ENCODE measurements around the gene PET117.
"Not testable (repeated sequence)": the region's sequence is repeated elsewhere in the genome, so short reads cannot be mapped to it uniquely, and the experiment has no call there.

The PET117 gene, protein sequence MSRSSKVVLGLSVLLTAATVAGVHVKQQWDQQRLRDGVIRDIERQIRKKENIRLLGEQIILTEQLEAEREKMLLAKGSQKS

DNA sequence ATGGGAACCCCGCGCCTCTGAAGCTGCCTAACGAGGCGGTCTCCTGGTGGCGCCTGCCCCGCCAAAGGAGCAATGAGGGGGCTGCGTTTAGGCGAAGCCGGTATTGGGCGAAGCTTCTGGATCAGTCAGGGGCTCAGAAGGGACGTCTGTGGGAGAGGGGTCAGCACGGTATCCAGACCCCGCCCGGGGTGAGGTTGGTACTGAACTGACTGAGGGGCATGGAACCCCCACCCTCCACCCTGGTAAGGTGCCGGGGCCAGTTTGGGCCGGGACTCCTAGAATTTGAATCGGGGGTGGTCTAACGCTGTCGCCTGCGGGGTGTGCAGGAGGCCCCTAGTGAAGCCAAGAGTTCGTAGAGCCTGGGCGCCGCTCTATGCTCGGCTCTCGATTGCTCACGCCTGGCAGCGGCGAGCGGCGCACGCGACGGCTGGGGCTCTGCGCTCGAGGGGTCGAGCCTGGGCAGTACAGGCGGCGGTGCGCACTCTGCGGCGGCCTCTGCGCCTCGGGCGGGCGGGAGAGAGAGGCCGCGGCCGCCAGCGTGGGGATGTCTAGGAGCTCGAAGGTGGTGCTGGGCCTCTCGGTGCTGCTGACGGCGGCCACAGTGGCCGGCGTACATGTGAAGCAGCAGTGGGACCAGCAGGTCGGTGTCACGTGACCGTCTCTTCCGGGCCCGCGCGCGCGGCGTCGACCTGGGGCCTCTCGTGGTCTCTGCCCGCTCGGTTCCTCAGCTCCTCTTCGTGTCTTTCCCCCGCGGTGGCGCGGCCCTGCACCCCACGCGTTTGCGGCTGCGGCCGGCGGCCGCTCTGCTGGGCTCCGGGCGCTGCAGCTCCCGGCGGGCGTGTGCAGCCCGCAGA is at the start of gene PET117, which contains the start of gene KAT14:
Gene PET117, plus strand, starts transcription at position 452 of the 854 bp plus-strand sequence. Its CDS starts 93 bp downstream, at position 545.
Gene KAT14, plus strand, starts transcription at position 452 of the 854 bp plus-strand sequence. CDS start 4,798 bp downstream, outside the sequence.
- FAIRE-seq, result no peak

DNA sequence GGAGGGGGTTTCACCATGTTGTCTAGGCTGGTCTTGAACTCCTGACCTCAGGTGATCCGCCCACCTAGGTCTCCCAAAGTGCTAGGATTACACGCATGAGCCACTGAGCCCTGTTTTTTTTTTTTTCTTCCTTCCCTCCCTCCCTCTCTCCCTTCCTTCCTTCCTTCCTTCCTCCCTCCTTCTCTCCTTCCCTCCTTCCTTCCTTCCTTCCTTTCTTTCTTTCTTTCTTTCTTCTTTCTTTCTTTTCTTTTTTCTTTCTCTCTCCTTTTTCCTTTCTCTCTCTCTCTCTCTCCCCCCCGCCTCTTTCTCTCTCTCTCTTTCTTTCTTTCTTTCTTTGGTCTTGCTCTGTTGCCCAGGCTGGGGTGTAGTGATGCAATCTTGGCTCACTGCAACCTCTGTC is 49.4 kb upstream of the PET117 start:
- not testable (repeated sequence) for FAIRE-seq

DNA sequence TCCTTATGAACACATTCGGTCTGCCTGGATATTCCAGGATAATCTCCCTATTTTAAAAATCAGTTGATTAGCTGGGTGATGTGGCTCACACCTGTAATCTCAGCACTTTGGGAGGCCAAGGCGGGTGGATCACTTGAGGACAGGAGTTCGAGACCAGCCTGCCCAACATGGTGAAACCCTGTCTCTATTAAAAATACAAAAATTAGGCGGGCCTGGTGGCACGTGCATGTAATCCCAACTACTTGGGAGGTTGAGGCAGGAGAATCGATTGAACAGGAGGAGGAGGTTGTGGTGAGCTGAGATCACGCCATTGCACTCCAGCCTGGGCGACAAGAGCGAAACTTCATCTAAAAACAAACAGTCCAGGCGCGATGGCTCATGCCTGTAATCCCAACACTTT is 48.8 kb upstream of the PET117 start:
- FAIRE-seq, result not testable (repeated sequence)

DNA sequence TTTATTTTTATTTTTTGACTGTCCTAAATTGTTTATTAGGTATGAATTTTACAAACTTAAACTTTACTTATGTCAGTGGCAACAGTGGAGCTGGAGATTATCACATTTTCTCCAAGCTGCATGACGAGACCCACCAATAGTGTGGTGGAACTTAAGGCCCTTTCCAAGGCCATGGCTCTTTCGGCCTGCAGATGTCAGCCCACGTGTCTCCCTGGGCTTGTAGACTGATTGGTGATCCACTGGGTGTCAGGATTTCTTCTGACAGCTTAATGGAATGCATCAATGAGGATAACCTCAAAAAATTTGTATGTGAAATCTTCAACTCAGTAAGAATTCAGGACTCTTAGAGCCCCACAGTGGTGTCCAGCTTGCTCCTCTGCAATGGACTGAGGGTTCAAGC is 47.6 kb upstream of the PET117 start:
- FAIRE-seq, result no peak

DNA sequence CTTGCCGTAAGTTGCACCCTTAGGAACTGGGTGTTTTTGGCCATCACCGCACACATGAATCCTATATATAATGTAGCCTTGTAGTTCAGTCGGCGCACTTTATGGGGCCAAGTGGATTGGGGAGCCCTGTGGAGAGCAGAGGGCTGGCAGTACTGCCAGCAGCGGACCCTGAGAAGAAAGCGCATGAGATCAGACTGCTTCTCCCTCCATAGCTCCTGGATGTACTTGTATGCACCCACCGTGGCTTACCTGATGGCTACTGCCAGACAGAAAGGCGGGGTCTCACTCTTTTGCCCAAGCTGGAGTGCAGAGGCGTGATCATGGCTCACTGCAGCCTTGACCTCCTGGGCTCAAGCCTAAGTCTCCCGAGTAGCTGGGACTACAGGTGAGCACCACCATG is 47.2 kb upstream of the PET117 start:
- no peak for FAIRE-seq

DNA sequence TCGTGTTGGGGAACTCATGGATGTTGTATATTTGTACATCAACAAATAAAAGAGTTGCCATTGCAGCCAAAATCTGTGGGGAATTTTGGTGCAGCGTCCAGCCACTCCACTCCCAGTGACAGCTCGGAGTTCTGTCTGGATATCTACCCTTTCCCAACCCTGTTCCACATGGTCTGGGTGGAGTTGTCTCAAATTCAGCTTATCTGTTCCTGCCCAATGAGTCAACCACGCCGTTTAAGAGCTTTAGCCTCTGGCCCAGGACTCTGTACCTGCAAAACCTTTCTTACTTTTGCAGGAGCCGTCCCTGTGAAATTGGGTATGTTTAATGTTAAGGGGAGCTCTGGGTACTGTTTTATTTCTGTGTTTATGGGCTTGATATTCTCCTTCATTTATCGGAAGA is 46.0 kb upstream of the PET117 start:
- no peak for FAIRE-seq

DNA sequence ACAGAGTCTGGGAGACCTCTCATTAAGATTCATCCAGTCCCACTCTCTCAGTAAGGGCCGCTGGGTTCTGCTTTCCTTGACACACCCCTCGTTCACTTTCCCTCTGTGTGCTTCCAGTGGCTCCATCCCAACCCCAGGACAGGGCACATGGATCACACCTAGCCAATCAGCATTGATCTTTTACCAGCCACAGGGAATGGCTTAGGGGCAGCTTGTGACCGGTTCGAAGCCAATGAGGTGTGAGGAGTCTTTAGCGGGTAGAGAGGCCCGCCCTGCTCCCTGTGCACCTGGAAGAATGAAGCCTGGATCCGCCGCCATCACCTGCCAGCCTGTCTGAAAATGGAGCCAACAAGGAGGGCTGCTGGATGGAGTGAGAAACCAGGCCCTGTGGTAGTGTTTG is 44.8 kb upstream of the PET117 start:
- no peak for FAIRE-seq

DNA sequence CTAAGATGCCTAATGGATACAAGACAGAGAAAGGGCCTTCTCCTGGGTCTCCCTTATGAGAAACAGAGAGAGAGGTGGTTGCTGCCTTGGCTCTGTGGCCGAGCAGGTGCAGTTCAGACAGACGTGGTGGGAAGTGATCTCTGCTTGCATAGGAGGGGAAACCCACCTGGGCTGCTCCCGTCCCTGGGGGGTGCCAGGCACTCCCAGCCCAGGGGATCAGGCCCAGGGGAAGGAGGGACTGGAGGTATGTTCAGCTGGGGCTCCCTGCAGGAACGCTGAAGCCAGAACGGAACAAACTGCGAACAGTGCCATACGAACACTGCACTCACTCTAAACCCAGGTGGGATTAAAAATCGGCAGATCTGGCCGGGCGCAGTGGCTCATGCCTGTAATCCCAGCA is 44.3 kb upstream of the PET117 start:
- no peak for FAIRE-seq

DNA sequence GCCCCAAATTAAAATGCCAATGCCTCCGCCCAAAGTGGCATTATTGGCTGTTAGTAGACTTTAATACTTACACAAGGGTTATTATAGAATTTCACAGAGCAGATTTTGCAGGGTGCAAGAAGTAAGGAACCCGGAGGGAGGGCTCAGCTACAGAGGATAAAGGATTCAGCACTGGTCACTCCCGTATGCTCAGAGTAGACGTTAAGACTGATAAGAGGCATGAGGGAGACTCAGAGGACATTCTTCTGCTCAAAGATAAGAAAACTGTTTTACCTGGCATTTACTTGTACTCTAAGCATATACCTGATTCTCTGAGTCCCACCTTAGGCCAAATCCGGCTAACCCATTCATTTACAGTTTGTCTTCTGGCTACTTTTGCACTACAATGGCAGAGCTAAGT is 43.5 kb upstream of the PET117 start:
- FAIRE-seq, result no peak

DNA sequence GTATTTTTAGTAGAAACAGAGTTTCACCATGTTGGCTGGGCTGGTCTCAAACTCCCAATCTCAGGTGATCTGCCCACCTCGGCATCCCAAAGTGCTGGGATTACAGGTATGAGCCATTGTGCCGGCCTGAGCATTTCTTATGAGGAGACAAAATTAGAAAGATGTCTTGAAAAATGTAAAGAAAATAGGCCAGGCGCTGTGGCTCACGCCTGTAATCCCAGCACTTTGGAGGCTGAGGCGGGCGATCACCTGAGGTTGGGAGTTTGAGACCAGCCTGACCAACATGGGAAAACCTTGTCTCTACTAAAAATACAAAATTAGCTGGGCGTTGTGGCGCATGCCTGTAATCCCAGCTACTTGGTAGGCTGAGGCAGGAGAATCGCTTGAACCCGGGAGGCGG is 37.1 kb upstream of the PET117 start:
- FAIRE-seq, result not testable (repeated sequence)

DNA sequence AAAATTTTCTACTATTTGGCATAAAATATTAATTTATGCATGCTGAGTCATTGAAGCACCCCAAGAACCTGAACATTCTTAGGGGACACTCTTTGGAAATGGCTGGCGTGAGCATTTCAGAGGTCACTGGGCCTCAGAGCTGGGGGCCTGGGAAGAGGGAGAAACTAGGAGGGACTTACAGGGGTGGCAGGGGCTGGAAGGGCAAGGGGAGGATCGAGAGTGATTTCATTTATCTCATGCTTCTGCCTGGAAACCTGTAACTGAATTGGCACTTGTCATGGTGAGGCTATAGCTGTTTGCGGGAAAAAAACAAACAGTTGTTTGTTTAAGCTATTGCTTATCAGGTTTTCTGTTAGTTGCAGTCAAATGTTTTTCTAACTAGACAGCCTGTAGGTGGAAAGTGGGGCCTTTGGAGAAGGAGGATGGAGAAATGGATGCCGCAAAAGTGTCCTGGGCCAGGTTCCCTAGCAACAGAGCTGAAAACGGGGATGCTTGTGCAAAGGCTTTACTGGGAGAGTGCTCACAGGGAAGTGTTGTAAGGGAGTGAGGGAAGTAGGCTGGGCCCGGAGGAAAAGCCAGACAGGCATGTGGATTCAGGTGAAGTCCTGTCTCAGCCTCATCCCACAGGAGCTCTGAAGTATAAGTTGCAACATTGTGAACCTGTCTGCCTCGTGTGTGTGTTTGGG is 36.4 kb upstream of the PET117 start:
- FAIRE-seq, result no peak

DNA sequence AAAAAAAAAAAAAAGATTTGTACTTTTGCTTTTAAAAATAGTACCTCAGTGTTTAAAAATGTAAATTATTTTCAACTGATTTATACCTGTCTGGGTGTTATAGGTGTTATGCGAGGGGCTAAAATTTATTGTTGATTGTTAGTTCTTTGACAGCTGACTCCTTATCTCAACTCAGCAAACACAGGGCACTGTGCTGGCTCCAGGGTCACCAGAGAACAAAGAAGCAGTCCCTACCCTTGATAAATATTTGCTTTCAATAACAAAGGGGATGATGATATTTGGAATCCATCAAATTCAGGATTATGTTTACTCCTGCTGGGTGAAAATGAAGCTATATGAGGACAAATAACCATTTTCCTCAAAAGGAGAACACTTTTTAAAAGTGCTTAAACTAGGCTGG is 34.2 kb upstream of the PET117 start:
- no peak for FAIRE-seq

DNA sequence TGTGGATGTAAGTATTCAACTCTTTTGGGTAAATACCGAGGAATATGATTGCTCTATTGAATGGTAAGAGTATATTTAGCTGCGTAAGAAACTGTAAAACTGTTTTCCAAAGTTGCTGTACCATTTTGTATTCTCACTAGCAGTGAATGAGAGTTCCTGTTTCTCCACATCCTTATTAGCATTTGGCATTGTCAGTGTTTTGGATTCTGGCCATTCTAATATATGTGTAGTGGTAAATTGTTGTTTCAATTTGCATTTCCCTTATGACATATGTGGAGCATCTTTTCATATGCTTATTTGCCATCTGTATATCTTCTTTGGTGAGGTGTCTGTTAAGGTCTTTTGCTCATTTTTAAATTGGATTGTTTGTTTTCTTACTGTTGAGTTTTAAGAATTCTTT is 29.3 kb upstream of the PET117 start:
- no peak for FAIRE-seq

DNA sequence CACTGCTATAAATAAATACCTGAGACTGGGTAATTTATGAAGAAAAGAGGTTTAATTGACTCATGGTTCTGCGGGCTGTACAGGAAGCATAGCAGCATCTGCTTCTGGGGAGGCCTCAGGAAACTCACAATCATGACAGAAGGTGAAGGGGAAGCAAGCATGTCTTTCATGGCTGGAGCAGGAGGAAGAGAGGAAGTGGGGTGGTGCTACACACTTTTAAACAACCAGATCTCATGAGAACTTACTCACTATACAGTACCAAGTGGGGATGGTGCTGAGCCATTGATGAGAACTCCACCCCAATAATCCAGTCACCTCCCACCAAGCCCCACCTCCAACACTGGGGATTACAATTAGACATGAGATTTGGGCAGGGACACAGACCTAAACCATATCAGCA is 9.1 kb upstream of the PET117 start:
- FAIRE-seq, result not testable (repeated sequence)

DNA sequence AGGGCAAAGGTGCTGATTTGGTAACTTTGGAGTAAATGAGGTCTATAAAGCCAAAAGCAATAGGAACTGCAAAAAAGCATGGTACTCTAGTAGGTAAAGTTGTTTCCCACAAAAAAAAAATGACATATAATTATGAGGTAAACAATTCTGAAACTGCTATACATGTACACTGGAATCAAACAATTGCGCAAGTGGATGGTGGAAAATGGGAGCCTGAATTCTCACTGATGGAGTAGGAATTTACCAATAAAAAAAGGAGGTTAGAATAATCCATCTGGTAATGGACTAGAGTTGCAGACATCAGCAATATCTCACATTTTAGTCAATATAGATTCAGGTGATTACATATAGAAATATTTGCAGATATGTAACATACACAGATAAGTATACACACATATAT is 5.0 kb upstream of the PET117 start:
- no peak for FAIRE-seq

DNA sequence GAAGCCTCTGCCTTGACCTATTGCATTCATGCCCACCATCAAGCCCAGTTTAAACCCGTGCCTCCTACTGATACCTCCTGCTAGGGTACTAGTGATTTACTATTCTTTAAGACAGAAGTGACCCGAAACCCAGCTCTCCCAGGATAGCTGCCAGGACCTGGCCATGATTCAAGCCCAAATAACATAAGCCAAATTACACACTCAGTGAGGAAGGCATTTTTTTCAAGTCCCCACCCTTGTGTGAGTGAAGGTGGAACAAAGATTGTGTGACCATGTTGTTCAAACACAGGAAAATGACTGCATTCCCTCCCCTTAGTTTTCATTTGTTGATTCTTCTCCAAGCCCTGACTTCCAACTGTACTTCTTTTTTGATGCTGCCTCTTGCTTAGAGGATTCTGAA is 3.7 kb upstream of the PET117 start:
- no peak for FAIRE-seq

DNA sequence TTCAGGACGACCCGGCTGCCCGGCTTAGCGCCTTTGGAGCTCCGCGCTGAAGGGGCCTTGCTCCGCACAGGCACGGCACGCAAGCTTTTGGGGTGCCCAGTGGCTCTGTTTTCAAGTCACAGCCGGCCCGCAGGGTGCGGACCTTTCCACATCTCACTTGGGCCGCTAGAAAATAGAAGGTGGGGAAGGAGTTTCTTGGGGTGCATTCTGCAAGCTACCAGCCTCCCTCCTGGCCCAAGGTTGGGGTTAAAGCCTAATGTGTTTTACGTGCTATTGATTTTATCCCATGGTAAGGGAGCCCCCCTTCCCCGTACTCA is 561 bp downstream of the PET117 start:
- FAIRE-seq, result no peak

DNA sequence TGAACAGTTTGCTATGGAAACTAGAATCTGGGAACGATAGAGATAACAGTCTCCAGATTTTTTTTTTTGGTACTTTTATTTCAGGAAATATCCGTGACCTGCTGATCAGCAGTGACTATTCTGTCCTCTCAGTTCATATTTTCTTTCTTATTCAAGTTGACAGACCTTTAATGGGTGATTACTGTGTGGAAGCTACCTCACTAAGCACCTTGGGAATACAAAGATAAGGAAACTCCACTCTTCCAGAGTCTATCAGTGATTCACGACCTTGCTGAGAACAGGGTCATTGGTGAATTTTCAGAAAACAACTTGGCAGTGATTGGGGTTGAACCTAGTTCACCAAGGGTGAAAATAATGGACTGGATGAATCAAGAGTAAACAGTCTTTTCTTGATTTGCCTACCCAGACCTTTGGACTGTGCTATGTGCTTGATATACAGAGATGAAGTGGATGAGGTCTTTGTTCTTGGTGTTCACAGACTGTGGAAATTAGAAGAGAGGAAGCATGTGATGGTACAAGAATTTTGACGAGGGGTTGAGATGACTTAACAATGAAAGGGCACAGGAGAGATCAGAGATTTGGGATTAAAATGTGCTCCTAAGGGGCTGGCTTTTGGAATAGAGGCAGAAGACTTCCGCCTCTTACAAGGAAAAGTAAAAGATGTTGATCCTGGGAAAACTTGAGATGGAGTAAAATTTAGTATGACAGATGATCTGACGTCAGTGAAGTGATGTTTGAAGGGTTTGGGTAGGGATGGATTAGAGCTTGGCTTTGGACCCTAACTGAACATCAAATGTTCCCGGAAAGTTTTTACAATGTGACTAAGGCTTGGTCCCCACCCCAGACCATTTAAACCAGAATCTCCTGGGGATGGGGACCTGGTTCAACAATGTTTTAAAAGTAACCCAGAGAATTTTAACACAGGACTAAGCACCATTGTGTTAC is 1.2 kb downstream of the PET117 start:
- FAIRE-seq, result no peak

DNA sequence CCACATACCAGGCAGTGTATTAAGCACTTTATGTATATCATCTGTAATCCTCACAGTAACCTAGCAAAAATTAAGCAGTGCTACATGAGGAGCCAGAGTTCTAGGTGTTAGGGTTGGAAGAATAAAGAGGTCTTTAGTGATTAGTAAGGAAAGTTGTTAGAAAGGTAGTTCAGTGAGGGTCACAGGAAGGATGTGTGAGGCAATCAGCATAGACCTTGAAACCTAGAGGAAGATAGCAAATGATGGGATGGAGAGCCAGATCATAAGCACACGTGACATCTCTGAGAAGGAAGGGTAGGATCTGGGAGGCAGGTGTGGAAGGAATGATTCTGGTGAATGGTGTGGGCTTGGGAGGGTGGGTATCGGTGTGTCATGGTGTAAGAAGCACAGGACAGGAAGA is 2.2 kb downstream of the PET117 start:
- no peak for FAIRE-seq

DNA sequence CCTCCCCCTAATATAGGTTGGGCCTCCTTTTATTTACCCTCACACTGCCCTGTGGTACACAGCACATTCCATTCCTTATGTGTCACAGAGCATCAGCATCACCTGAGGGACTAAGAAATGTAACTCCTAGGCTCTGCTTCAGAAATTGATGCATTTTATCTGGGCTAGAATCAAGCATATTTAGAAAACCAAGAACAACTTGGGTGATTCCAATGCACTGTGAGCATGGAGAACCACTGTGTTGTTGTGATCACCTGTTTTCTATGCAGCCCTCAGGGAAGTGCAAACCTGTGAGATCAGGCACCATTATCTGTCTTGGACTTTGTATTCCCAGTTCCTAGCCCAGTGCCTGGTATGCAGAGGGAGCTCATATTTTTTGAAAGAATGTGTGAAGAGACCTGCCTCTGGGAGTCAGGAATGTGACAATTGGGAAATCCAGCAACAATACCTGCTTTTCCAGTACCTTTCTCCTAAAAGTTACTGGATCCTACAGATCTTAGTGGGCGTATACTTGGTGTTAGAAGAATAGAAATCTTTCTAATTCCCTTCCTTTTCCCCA is 7.0 kb downstream of the PET117 start:
- FAIRE-seq, result no peak

DNA sequence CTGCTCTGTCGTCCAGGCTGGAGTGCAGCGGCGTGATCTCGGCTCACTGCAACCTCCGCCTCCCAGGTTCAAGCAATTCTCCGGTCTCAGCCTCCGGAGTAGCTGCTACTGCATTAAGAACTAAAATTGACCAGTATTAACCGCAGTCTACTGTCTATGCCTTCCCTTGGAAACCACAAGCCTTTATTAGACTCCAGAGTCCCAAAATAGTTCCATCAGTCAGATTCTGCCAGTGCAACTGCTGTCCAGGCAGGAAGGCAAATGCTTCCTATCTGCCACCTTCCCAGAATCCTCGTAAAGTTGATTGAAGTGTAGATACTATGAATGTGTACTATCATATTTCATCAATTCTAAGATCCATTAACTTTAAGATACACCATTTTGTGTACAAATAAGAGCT is 16.7 kb downstream of the PET117 start:
- FAIRE-seq, result no peak

DNA sequence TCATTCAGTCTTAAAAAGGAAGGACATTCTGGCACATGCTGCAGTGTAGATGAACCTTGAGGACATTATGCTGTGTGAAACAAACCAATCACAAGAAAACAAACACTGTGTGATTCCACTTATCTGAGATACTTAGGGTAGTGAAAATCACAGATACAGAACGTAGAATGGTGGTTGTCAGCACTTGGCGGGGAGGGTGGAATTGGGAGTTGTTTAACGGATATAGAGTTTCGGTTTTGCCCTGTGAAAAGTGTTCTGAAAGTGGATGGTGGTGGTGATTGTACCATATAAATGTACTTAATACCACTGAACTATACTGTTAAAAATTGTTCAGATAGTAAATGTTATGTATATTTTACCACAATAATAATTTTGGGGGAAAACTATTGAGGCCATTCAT is 18.4 kb downstream of the PET117 start:
- no peak for FAIRE-seq

DNA sequence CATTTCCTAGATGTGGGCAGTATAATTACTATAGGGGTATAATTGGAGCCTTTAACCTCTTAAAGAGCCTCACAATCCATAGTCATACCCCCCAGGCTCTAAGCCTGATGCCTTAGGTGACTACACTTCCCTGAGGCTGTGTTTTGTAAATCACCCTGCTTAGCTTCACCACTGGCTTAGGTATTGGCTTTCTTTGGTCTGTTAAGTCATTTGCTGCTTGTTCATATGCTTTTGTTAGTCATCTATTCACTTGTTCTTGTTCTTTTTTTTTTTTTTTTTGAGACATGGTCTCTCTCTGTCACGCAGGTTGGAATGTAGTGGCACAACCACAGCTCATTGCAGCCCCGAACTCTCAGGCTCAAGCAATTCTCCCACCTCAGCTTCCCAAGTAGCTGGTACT is 26.7 kb downstream of the PET117 start:
- no peak for FAIRE-seq
